Caco-2 (cell line): Measurements from ENCODE around the gene TENM3. TPM values are rescaled to one million over a fixed set of nuclear protein-coding genes. Genes with fewer than 3 reads are reported as not detected.

Source experiments
- BruUV-seq: library from RNA; stranded (reverse); fragments of 400-500 nt; replicated peaks from 2 replicates; lab custom pipeline; 2021; lab: Mats Ljungman, UMichigan
- CTCF ChIA-PET: fragments of 300-600 bp; sonication (Branson Sonifier 250); formaldehyde crosslinking; loops from one replicate; lab custom pipeline; 2022; ENCODE audit warnings: antibody characterized with exemption; lab: Charles Lee
- POLR2A ChIA-PET: fragments of 300-600 bp; sonication (Branson Sonifier 250); formaldehyde crosslinking; loops from one replicate; lab custom pipeline; 2022; ENCODE audit warnings: antibody characterized with exemption; lab: Charles Lee
- DNase-seq, 2 experiments: peaks; one replicate each; pipeline versions ENCODE4 v3.0.0 to v3.0.0-alpha.2; 2020 to 2022
- H3K27me3 ChIP-seq: replicated peaks from 2 replicates; pipeline ENCODE4 v1.6.0; 2011; ENCODE audit warnings: low read length; ENCODE audit not compliant: control insufficient read depth, insufficient read depth
- H3K36me3 ChIP-seq: 2 replicates; pipeline ENCODE4 v1.5.1; 2011; ENCODE audit warnings: low read length; ENCODE audit not compliant: control insufficient read depth, insufficient read depth
- H3K4me1 ChIP-seq: fragments of 250-450 bp; sonication (Bioruptor Pico); 2 replicates; pipeline ENCODE4 v1.5.1; 2020; ENCODE audit warnings: mild to moderate bottlenecking
- H3K4me3 ChIP-seq: 2 replicates; pipeline ENCODE4 v1.5.1; 2011; ENCODE audit warnings: low read depth, mild to moderate bottlenecking, control low read depth, low read length
- H3K9me3 ChIP-seq: fragments of 250-450 bp; sonication (Bioruptor Pico); 2 replicates; pipeline ENCODE4 v1.5.1; 2020; ENCODE audit warnings: mild to moderate bottlenecking, moderate library complexity
- H3K27ac Mint-ChIP-seq: one replicate; pipeline ENCODE4 v1.8.0; 2022; ENCODE audit warnings: mixed read lengths; ENCODE audit not compliant: unreplicated experiment
- H3K27me3 Mint-ChIP-seq: one replicate; pipeline ENCODE4 v1.8.0; 2022; ENCODE audit warnings: mixed read lengths; ENCODE audit not compliant: insufficient read depth, unreplicated experiment
- H3K36me3 Mint-ChIP-seq: one replicate; pipeline ENCODE4 v1.8.0; 2022; ENCODE audit warnings: mild to moderate bottlenecking, mixed read lengths; ENCODE audit not compliant: insufficient read depth, unreplicated experiment
- H3K4me1 Mint-ChIP-seq: one replicate; pipeline ENCODE4 v1.8.0; 2022; ENCODE audit warnings: low read depth, mixed read lengths; ENCODE audit not compliant: unreplicated experiment
- H3K4me3 Mint-ChIP-seq: one replicate; pipeline ENCODE4 v1.8.0; 2022; ENCODE audit warnings: mild to moderate bottlenecking, moderate library complexity, mixed read lengths; ENCODE audit not compliant: unreplicated experiment
- H3K9me3 Mint-ChIP-seq: one replicate; pipeline ENCODE4 v1.8.0; 2022; ENCODE audit warnings: mixed read lengths; ENCODE audit not compliant: unreplicated experiment
- intact Hi-C: fragments of 100-400 bp; cut with micrococcal nuclease; formaldehyde crosslinking; loops from one replicate; pipeline ENCODE4 v1.10.0; 2022; ENCODE audit not compliant: unreplicated experiment
- total RNA-seq: library from RNA; stranded (reverse); gene quantifications from 2 replicates; pipeline ENCODE4 v1.2.3, GENCODE V29; 2022
- TF ChIP-seq, protein P1 (sequence below), 2 experiments: fragments of 200-600 bp in 1 of 2; IDR thresholded peaks; 1 replicate in 1 of 2; 2 replicates in 1 of 2; pipeline versions ENCODE4 v1.5.1 to v1.8.0; 2011 to 2022; ENCODE audit warnings: antibody characterized with exemption in 1 of 2, control low read depth in 1 of 2, inconsistent platforms in 1 of 2, low read depth in 1 of 2, low read length in 1 of 2, mild to moderate bottlenecking in 1 of 2, moderate library complexity in 1 of 2; ENCODE audit not compliant: insufficient read depth in 1 of 2, severe bottlenecking in 1 of 2, unreplicated experiment in 1 of 2

TENM3 gene
- total RNA-seq, 1 experiment from 2014 or later: 94.7 TPM

DNA sequence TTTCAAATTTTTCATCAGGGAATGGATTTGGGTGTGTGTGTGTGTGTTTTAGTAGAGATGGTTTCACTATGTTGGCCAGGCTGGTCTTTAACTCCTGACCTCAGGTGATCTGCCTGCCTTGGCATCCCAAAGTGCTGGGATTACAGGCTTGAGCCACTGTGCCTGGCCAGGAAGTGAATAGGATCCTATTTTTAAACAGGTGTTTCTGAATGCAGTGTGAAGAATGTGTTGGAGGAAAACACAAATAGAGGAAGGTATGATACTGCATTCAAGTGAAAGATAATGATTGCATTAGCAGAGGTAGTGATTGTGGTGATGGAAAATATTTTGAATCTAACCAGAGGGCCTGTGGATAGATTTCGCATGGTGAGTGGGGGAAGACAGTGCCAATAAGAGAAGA lies 189.6 kb downstream of the TENM3 start:
- Mint-ChIP-seq H3K27me3 (no peaks in the 10 kb centered on the region), H3K9me3 (no peaks in the 10 kb centered on the region), H3K4me1 (no peaks in the 10 kb centered on the region), H3K36me3 (peaks cover 5% of the 10 kb centered on the region), H3K27ac (no peak overlapping the region), H3K4me3 (no peak overlapping the region)
- Histone ChIP-seq H3K4me1 (no peaks in the 10 kb centered on the region), H3K36me3 (no peaks in the 10 kb centered on the region), H3K4me3 (no peak overlapping the region), H3K27me3 (no peaks in the 10 kb centered on the region), H3K9me3 (no peaks in the 10 kb centered on the region)
- POLR2A ChIA-PET: no interaction called here
- DNase-seq: no peak
- intact Hi-C loops: no loop called here
- BruUV-seq: no TSS peak
- CTCF ChIA-PET: no interaction called here
- TF ChIP-seq, protein P1, sequence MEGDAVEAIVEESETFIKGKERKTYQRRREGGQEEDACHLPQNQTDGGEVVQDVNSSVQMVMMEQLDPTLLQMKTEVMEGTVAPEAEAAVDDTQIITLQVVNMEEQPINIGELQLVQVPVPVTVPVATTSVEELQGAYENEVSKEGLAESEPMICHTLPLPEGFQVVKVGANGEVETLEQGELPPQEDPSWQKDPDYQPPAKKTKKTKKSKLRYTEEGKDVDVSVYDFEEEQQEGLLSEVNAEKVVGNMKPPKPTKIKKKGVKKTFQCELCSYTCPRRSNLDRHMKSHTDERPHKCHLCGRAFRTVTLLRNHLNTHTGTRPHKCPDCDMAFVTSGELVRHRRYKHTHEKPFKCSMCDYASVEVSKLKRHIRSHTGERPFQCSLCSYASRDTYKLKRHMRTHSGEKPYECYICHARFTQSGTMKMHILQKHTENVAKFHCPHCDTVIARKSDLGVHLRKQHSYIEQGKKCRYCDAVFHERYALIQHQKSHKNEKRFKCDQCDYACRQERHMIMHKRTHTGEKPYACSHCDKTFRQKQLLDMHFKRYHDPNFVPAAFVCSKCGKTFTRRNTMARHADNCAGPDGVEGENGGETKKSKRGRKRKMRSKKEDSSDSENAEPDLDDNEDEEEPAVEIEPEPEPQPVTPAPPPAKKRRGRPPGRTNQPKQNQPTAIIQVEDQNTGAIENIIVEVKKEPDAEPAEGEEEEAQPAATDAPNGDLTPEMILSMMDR (IDR thresholded peaks at IDR 0.05; ENCODE audit: insufficient read depth in 1 of 2, low read depth in 1 of 2, low read length in 1 of 2, severe bottlenecking in 1 of 2, unreplicated experiment in 1 of 2): no peak

- POLR2A ChIA-PET: no interaction called here
Observed at GRCh38 chr4:182434720-182435119, 191.5 kb downstream of the TENM3 start.

DNA sequence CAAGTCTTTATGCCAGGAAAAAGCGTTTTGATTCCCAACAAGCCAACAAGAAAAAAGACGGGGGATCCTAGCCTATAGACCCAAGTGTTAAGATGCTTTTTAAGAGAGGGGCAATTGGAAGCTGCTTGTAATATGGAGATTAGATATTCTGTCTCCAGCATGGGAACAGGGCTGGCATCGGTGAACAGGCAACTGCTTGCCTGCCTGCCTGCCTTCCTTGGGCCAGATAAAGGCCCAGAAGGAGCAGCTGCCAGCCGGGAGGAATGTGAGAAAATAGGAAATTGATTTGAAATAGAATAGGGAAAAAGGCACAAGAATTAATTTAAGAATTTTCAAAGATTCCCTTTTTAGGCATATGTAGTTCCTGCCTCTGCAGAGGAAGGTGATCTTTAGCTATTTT lies 192.2 kb downstream of the TENM3 start:
- H3K9me3 Mint-ChIP-seq: no peaks in the 10 kb centered on the region
- no peak overlapping the region for H3K27ac Mint-ChIP-seq
- POLR2A ChIA-PET: no interaction called here

More at GRCh38 chr4:182434720-182435119, 191.5 kb downstream of the TENM3 start:
- Mint-ChIP-seq H3K27me3 (no peaks in the 10 kb centered on the region), H3K4me3 (no peak overlapping the region), H3K27ac (no peak overlapping the region), H3K36me3 (peaks cover 5% of the 10 kb centered on the region), H3K4me1 (no peaks in the 10 kb centered on the region), H3K9me3 (no peaks in the 10 kb centered on the region)
- Histone ChIP-seq H3K4me1 (no peaks in the 10 kb centered on the region), H3K27me3 (no peaks in the 10 kb centered on the region), H3K36me3 (no peaks in the 10 kb centered on the region), H3K9me3 (no peaks in the 10 kb centered on the region), H3K4me3 (no peak overlapping the region)
- intact Hi-C loops: no loop called here
- no TSS peak for BruUV-seq
- DNase-seq: no peak
- CTCF ChIA-PET: no interaction called here
- TF ChIP-seq, protein P1 (IDR thresholded peaks at IDR 0.05; ENCODE audit: insufficient read depth in 1 of 2, low read depth in 1 of 2, low read length in 1 of 2, severe bottlenecking in 1 of 2, unreplicated experiment in 1 of 2): no peak

More for the DNA sequence above, 192.2 kb downstream of the TENM3 start:
- Histone ChIP-seq H3K4me3 (no peak overlapping the region), H3K36me3 (no peaks in the 10 kb centered on the region), H3K4me1 (no peaks in the 10 kb centered on the region), H3K27me3 (no peaks in the 10 kb centered on the region), H3K9me3 (no peaks in the 10 kb centered on the region)
- CTCF ChIA-PET: no interaction called here
- H3K4me1 Mint-ChIP-seq: no peaks in the 10 kb centered on the region
- intact Hi-C loops: no loop called here
- BruUV-seq: no TSS peak
- H3K27me3 Mint-ChIP-seq: no peaks in the 10 kb centered on the region
- TF ChIP-seq, protein P1 (IDR thresholded peaks at IDR 0.05; ENCODE audit: insufficient read depth in 1 of 2, low read depth in 1 of 2, low read length in 1 of 2, severe bottlenecking in 1 of 2, unreplicated experiment in 1 of 2): no peak
- no peak overlapping the region for H3K4me3 Mint-ChIP-seq
- H3K36me3 Mint-ChIP-seq: peaks cover 5% of the 10 kb centered on the region
- no peak for DNase-seq
